ENCODE results near the gene RCAN2.
"Not testable (repeated sequence)": the region's sequence is repeated elsewhere in the genome, so short reads cannot be mapped to it uniquely, and the experiment has no call there.

RCAN2 gene

DNA sequence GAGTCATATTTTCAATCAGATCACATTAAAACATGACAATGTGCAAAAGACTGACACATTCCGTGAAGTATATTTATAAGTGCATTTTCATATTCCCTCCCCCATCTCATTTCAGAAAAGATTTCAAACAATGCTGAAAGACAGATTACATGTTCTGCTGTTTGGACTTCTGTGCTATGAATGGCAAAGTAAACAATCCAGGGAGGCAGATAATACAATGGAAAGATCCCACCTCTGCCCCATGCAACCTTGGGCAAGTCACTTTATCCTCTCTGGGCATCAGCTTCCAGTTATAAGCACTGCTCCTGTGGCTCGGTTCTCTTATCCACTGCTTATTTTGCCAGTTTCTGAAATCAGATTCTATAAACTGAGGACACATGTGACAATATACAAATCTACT, 110.2 kb downstream of the RCAN2 start:
- DNase-seq = no peak

DNA sequence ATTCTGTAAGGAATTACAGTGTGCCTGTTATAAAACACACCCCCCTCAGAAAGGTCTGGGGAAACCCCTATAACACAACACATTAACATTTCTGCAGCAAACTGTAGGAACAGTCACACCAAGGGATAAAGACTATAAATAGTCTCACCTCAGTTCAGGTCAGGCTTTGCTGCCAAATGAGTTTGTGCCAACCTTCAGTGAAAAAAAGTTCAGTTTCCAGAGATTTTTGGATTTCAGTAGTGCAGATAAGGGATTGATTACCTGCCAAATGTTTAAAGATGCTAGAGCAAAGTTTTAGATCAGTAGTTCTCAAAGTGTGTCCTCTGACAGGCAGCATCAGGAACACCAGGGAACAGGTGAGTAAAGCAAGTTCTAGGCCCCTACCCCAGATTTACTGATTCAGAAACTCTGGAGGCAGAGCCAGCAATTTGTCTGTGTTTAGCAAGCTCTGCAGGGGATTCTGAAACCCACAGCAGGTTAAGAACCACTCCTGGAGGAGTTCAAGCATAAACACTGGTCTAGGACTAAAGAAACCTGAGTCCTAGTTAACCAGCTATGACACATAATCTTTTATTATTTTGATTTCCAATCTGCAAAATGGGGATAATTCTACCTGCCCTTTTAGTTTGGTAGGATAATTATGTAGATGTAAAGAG, 111.0 kb downstream of the RCAN2 start:
- DNase-seq = no peak

DNA sequence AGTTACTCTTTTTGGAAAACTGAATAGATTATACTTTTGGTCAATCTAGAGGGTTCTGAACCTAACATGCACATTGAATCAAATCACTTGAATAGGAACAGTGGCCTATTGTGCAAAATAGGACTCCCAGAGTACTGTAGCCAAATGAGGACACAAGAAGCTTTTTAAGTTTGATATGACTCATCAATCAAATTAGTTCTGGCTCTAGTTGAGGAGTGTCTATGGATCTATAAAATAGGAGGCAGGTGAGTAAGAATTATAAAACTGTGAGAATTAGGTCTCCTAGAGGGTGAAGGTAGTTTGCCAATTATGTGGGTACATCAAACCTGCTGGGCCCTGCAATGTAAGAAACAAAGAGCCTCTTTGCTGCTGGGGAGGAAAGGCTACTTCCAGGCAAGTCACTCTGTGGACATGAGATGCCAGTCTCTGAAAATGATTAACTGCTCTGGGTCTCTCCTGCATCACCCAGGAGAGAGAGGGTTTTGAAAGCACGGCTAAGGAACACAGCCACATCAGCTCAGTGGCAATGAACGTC, 112.3 kb downstream of the RCAN2 start:
- no peak for DNase-seq

DNA sequence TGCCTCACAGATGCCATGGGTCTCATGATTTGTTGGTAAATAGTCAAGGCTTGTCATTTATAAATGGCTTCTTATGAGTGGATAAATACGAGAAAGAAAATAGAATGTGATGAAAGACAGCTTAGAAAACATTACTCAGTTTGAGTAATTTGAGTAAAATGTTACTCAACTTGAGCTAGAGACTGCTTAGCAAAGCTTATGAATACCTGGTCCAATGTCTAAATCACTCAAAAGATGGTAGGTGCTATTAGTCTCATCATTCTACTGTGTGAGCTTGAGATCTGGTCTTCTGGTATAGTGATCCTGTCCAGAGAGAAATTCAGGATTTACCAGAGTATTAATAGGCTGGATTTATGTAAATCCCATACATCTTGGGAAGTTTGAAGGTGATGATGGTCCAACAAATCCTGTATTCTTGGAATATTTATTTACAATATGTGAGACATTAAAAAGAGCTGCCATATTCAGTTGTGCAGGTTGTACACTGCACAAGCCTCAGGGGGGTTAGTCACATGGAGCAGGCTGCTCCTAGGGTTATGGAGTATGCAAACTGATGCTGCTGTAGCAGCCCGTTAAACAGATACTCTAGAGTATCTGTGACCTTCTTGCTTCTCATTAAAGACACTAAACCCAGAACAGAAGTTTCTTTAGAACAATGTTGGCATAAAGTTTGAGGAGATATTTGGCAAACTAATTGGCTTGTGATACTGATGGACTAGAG, 112.9 kb downstream of the RCAN2 start:
- no peak for DNase-seq

DNA sequence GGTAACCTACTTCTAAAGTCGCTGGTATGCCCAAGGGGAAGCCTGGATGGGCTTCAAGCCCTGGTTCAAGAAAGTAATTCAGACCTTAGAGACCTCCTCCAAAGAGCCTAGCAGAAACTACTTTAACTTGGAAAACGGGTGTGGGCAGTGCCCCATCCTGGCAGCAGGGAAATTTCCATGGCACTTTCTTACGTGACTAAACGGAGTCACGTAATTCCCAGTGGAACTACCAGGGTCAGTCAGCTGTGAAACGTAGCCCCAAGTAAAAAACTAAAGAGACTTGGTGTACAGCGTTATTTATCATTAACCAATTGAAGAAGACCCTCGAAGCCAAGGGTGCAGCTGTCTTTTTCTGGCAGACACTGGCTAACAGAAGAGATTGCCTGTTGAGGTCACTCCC, 114.0 kb downstream of the RCAN2 start:
- no peak for DNase-seq

DNA sequence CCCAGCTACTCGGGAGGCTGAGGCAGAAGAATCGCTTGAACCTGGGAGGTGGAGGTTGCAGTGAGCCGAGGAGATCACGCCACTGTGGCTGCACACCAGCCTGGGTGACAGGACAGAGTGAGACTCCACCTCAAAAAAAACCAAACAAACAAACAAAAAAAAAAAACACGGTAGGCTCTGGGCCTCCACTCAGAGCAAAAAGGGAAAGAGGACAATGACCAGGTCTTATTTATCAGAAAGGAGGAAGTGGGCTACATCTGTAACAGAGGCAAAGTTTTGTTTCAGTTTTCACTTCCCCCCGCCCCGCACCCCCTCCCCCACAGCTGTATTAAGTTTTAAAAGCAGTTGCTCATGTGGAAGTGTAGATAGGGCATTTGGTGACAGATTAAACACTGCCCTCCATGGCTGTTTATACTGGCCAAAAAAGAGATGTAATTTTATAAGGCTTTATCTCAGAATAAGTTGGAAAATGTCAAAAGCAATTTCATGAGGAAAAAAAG, 114.6 kb downstream of the RCAN2 start:
- peak; percentile 4 for DNase-seq

DNA sequence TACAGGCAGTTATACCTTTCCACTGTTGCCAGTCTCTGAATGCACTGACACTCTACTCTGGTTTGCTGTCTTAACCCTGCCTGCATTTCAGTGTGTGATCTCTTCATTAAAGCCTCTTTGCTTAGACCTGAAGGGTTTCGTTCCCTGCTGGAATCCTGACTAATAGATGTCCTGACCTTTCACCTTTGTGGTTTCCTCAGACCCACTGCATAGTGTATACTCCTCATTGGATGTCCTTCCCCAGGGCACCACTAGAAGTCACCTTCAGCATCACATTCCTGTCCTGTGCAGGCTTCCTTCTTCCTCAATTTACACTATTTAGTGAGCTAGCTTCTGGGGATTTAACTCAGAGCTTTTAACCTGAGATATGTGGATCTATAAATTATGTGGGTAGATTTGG, 120.6 kb downstream of the RCAN2 start:
- DNase-seq = no peak

DNA sequence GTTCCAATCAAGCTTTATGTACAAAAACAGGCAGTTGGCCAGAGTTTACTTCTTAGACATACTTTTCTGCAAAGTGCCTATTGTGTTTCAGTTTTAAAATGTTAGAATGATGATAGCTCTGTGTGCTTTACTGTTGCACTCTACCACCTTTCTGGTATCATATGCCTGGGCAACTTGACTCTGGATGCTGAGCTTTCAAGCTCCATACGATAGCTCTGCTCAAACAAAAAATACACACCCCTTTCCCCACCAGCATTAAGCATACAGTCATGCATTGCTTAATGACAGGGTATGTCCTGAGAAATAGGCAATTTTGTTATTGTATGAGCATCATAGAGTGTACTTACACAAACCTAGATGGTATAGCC, 123.1 kb downstream of the RCAN2 start:
- no peak for DNase-seq

DNA sequence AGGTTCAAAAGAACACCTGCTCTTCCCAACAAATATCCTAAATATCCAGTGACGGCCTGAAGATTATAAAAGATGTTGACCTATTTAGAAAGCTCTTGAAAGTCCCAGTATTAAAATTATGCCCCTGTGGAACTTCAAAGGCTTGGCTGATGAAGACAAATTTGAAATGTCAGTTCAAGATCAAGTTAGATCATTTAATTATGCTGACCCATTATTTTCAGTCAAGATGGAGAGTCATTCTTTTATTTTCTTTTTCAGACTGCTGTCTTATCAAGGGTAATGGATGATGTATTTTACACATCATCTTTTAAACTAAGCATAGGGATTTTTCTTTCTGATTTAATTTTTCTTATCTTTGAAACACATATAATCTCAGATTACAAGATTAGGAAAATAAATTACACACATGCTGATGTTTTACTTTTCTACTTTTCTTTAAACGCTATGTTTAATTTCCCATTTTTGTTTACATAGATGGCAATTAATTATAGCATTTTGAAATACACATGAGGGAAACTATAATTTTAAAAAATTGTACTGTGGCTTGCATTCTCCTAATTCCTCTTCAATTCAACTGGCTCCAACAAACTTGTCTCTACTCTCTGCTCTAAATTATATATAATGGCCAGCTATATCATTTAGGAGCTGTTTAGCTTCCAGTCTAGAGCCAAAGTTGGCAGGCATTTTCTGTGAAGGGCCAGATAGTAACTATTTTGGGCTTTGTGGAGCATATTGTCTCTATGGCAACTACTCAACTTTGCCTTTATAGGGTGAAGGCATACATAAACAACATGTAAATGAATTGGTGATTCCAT, 123.7 kb downstream of the RCAN2 start:
- DNase-seq = no peak

DNA sequence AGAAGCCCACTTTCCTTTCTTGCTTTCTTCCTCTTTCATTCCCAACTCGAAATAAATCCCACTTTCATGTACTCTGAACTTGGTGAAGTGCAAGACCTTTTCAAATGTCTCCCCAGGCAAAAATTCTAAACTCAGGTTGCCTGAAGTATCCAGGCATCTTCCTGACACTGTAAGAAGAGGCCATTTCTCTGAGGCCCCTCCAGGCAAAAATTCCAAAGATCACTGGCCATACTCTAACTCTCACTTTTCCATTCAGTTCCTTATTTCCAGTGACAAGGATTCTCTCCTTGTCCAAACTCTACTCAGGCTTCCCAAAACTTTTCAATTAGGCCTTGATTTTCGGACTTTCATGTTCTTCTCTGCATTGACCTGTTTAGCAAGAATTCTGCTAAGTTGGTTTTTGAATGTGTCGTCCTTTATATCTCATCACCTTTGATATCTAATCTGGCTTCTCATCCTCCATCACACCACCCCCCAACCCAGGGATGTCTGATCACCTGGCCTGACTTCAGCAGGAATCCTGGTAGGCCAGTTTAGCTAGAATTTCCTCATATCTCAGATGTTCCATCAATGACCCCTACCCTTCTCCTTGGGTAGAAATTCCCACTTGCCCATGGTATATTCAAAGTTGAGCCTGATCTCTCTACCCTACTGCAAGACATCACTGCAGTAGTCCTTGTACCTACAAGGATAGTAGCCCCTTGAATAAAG, 124.9 kb downstream of the RCAN2 start:
- DNase-seq = no peak

DNA sequence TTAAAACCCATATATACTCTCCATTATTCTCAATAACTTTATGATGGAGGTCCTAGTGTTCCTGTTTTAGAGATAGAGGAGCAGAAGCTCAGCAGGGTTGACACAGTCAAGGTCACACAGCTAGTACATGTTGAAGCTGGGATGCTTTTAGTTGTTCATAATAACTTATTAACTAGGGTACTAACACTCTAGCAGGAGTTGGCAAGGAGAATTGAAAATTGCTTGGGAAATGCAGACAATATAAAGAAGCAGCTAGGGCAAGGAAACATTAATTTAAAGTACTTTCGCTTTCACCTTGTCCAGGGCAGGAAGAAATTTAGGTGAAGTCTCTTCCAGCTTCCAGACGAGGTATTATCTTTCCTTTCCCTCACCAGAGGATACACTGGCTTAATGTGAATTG, 133.7 kb downstream of the RCAN2 start:
- DNase-seq = no peak

DNA sequence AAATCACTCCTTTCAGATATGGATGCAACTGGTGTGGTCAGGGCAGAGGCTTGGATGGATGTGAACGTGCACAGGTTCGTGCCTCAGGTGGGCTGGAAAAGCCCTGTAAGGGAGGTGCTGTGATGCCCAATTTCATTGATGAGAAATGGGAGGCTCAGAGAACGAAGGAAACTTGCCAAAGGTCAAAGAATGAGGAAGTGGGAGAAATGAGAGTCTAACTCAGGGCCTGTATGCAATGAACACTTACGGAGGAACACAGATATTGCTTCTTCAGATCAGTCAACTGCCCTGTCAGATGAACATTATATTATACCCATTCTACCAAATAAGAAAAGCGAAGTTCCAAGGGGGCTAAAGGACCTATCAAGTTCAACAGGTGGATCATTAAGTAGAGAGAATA, 134.7 kb downstream of the RCAN2 start:
- DNase-seq = no peak

DNA sequence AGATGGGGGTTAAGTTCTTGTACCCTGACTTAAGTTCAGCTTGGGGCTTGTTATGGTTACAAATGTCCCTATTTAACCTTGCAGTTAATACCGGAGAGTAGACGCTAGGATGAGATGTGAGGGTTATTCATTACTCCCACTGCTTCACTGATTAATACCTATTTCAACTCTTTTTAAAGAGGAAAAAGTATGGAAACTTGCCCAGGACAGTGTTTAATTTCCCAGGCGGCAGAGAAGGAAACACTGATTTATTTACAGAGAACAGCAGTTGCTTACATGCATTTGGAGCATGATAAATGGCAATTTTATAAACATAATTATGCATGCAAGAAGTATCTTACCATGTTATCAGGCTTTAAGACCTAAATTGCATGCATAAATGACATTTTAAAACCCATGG, 137.7 kb downstream of the RCAN2 start:
- no peak for DNase-seq

DNA sequence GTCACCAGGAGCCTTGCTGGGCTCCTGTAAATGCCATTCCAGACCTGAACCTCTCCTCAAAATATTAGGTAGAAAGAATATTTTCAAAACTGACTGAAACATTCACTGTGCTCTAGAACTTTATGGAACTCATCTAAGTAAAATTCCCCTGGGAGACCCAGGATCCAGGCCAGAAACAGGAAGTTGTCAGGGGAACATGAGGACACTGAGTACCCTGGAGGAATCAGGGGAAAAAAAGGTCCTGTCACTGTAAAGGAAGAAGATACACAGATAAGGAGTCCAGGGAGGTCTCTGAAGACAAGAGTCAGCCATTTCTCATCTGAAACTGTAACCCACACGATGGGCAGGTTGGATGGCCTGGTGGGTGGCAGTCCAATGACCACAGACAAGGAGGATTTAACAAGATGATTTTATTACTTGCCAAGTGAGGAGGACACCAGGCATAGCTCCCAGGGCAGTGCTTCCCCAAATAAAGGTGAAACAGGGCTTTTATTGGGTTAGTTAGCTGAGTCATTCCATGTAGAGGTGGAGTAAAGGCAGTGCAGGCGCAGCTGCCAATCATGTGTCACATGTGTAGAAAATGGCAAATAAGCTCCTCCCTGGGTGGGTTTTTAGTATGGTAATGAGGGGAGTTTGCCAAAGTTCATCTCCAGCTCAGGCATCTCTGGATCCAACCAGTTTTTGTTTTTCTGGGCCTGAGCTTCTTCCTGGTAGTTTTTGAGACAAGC, 138.5 kb downstream of the RCAN2 start:
- no peak for DNase-seq

DNA sequence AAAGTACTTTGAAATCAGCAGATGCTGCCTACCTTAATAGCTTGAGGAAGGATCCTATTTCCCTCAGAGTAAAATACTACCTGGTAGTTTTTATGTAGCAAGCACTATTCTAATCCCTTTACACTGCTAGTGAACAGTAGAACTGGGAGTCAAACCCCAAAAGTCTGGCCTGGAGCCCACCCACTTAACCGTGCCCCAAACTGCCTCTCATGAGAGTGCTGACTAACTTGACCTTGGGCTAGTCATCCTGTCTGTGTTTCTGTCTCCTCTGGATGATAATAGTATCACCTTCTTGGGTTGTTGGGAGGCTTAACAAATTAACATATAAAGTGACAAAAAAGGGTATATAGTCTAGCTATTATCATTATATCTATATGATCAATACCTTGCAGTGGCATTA, 140.5 kb downstream of the RCAN2 start:
- no peak for DNase-seq

DNA sequence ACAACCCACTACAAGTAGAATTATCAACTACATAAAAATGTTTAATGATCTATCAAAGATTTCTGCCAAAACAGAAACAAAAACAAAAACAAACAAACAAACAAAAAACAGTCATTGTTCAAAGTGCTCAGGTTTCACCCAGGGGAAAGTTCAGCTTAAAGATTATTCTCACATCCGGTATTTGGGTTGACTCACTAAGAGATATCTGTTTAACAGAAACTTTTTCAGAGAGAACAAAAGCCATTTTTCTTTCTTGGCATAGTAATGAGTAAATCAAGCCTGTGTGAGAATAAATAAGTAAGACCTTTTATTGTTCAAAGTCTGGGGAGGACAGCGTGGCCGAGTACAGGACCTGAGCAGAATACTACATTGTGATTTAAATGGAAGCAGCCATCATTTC, 143.6 kb downstream of the RCAN2 start:
- DNase-seq = no peak

DNA sequence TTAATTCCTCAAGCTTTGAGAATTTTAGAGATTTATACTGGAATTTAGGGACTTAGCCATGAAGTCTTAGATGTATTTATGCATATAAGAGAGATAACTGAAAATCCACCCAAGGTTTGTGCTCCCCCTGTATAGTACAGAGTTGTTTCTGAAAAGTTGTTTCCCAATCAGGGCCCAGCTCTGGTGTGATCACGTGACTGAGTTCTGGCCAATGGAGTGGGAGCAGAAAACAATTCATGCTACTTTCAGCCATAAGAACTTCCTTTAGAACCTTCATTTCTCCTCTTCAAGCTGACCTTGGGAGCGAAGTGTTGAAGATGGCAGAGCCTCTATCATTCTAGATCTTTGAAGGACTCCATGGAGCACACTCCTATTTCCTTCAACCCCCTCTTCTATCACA, 151.0 kb downstream of the RCAN2 start:
- DNase-seq = no peak

DNA sequence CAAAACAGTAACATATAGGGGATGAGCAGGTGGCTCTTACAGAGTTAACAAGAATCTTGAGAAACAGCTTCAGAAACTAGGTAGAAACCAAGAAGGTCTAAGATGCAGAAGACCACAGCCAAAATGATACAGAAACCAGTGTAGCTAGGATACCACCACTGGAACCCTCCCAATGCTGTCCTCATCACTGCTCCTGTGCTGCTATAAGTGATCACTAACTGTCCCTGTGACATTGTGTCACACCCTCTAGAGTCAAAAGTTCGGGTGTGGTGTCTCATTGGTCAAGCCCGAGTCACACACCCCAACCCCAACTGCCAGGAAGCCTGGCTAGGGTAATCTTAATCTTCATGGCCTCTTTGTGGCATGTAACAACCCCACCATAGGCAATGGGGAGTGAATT, 153.1 kb downstream of the RCAN2 start:
- no peak for DNase-seq

DNA sequence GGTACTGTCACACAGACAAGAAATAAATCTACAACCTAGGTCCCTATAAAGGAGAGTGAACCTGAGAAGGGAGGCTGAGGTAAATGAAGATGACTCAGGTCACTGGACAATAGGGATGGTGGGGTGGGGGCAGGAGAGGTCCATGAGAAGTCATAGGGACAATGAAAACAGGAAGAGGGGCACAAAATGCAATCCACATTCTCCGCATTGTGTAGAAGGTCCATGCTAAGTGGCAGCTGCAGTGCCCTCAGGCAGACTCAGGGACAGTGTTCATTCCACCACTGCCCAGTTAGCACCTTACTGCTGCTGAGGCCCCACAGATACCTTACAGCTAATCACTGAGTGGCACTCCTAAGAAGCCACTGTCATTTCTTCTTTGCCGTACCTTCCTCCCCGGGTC, 156.8 kb downstream of the RCAN2 start:
- DNase-seq = no peak

DNA sequence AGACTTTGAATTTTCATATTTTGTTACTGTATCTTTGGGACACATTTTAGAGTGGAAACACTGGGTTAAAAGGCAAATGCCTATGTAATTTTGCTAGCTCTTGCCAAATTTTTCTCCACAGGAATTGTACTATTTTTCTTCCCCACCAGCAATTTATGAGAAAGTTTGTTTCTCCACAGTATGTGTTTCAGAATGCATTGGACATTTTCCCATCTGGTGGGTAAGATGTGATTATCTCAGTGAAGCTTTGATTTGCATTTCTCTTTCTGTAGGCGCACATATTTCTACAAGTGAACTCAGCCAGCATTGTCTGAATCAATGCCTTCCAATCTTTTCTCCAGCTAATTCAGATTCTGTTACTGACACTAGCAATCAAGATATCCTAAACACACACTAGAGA, 157.8 kb downstream of the RCAN2 start:
- DNase-seq = no peak

DNA sequence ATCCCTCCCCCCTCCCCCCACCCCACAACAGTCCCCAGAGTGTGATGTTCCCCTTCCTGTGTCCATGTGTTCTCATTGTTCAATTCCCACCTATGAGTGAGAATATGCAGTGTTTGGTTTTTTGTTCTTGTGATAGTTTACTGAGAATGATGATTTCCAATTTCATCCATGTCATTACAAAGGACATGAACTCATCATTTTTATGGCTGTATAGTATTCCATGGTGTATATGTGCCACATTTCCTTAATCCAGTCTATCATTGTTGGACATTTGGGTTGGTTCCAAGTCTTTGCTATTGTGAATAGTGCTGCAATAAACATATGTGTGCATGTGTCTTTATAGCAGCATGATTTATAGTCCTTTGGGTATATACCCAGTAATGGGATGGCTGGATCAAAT, 158.8 kb downstream of the RCAN2 start:
- not testable (repeated sequence) for DNase-seq

DNA sequence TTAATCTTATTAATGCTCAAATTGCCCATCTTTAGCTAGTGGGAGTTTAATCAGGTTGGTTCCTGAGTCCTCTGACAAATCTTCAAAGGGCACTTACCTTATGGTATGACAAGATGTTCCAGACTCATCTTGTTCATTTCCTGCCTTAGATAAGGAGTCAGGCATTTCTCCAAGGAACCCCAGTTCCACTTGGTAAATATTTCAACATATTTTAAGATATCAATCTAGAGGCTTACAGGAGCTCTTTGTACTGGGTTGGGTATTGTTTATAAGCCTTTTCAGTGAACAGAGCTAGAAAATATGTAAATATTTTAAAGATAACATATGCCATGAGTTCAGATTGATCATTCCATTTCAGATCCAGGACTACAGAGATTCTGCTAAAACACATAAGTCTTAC, 159.8 kb downstream of the RCAN2 start:
- DNase-seq = no peak
